Suprapubic skin (tissue), 4 donors: Measurements from ENCODE around the gene SIRPA.

ENCODE experiments used
- EP300 ChIP-seq: sonication (generic); formaldehyde crosslinking; IDR thresholded peaks from one replicate; pipeline ENCODE4 v1.6.1; 2017; ENCODE audit warnings: antibody characterized with exemption
- POLR2A ChIP-seq, 2 donors: fragments of 450-650 bp; IDR thresholded peaks; one replicate each; pipeline ENCODE4 v1.6.1; 2017; ENCODE audit warnings: antibody characterized with exemption in 2 of 2, mild to moderate bottlenecking in 2 of 2, moderate library complexity in 2 of 2
- POLR2AphosphoS5 ChIP-seq, 3 donors: sonication (generic); formaldehyde crosslinking; IDR thresholded peaks; one replicate each; pipeline ENCODE4 v1.6.1; 2017; ENCODE audit warnings: antibody characterized with exemption in 3 of 3
- TF ChIP-seq, protein P1 (sequence below), 2 donors: fragments of 200-600 bp in 1 of 2; fragments of 450-650 bp in 1 of 2; sonication (generic) in 1 of 2; IDR thresholded peaks; one replicate each; pipeline ENCODE4 v1.5.1; 2016 to 2019; ENCODE audit warnings: antibody characterized with exemption in 2 of 2, mild to moderate bottlenecking in 1 of 2, moderate library complexity in 1 of 2

DNA sequence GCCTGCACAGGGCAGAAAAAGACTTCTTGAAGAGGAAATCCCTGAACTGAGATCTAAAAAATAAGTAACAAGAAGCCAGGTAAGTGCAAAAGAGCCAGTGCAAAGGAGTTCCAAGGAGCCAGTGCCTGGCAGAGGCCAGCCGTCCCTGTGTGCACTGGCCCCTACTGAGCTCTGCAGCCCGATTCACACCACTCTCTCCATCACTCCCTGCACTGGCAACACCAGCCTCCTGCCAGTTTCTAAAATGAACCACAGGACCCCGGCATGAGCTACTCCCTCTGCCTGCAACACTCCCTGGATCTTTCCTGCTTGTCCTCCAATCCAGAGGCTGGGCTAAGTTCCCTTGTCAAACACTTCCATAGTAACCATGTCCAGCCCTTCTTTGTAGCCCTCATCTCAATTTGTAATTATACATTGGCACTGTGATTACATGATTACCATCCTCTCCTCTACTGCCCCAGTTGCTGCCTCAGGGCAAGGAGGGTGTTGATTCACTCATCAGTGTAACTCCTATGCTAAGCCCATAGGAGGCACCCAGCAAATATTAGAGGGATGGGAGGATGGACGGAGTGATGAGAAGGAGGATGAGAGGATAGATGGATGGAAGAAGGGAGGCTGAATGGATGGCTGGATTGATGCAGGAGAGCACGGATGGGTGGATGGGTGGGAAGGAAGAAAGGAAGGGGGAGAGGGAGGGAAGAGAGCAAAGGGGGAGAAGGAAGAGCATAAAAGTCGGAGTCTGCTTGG, 49.3 kb downstream of the SIRPA start:
- TF ChIP-seq POLR2A (IDR thresholded peaks at IDR 0.05) (no peak), POLR2AphosphoS5 (IDR thresholded peaks at IDR 0.05) (no peak), EP300 (no peak)
- TF ChIP-seq, protein P1, sequence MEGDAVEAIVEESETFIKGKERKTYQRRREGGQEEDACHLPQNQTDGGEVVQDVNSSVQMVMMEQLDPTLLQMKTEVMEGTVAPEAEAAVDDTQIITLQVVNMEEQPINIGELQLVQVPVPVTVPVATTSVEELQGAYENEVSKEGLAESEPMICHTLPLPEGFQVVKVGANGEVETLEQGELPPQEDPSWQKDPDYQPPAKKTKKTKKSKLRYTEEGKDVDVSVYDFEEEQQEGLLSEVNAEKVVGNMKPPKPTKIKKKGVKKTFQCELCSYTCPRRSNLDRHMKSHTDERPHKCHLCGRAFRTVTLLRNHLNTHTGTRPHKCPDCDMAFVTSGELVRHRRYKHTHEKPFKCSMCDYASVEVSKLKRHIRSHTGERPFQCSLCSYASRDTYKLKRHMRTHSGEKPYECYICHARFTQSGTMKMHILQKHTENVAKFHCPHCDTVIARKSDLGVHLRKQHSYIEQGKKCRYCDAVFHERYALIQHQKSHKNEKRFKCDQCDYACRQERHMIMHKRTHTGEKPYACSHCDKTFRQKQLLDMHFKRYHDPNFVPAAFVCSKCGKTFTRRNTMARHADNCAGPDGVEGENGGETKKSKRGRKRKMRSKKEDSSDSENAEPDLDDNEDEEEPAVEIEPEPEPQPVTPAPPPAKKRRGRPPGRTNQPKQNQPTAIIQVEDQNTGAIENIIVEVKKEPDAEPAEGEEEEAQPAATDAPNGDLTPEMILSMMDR (IDR thresholded peaks at IDR 0.05) = no peak
